Hematopoietic multipotent progenitor cell treated with erythropoietin and hydrocortisone succinate and interleukin-3 and kit ligand, for 17 days (in vitro differentiated cells): ENCODE measurements around the gene SMIM1.

Source experiments
- DNase-seq: peaks from one replicate; pipeline ENCODE4 v3.0.0-alpha.2; 2015; ENCODE audit warnings: low spot score

Gene SMIM1

GRCh38 chr1:3822421-3822820, 49.9 kb downstream of the SMIM1 start:
- no peak for DNase-seq

DNA sequence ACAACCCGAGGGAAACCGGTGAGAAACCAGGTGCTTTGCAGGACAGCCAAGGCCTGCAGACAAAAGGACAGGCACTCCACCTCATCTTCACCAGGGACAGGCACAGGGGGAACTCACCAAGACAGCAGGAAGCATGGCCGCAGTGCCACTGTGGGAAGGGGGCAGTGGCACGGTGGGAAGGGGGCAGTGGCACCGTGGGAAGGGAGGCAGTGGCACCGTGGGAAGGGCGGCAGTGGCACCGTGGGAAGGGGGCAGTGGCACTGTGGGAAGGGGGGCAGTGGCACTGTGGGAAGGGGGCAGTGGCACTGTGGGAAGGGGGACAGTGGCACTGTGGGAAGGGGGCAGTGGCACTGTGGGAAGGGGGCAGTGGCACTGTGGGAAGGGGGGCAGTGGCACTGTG, 52.1 kb downstream of the SMIM1 start:
- DNase-seq: no peak

GRCh38 chr1:3825356-3825755, 52.8 kb downstream of the SMIM1 start:
- DNase-seq: no peak
